ENCODE results near the gene IDH3A. TPM values are rescaled to one million over a fixed set of nuclear protein-coding genes. Genes with fewer than 3 reads are reported as not detected.

Gene IDH3A
- total RNA-seq, 6 experiments from 2014 or later, result 22.0 to 46.5 (median 34.6) TPM

GRCh38 chr15:78139578-78139977 lies 9.6 kb upstream of the IDH3A start:
- ATAC-seq (peak; percentile 13 to 57 (median 55)), DNase-seq (peak in 1 of 3 donors; percentile 41)
- Histone ChIP-seq H3K27ac (peak overlapping the region in 2 of 3 donors; percentile 31 to 51), H3K27me3 (no peaks in the 10 kb centered on the region), H3K9me3 (no peaks in the 10 kb centered on the region), H3K4me3 (no peak overlapping the region), H3K36me3 (no peaks in the 10 kb centered on the region), H3K4me1 (peaks cover 0 to 15% (median 7%) of the 10 kb centered on the region in 4 donors)
- intact Hi-C loops (cut with DNase I), result no loop called here
- 69% methylated on average over 4 of the region's 5 CpGs for WGBS (ENCODE audit: insufficient coverage, low coverage, low lambda C conversion rate, missing lambda C conversion rate)
- no peak for TF ChIP-seq CTCF (IDR thresholded peaks at IDR 0.05)
- no peak for TF ChIP-seq POLR2A (IDR thresholded peaks at IDR 0.05)

- H3K4me1 ChIP-seq, result peaks cover 0 to 15% (median 7%) of the 10 kb centered on the region in 4 donors
- peak overlapping the region in 2 of 3 donors; percentile 31 to 51 for H3K27ac ChIP-seq
- DNase-seq (peak in 1 of 3 donors; percentile 46), ATAC-seq (peak; percentile 94 to 95 (median 94))
- TF ChIP-seq CTCF (IDR thresholded peaks at IDR 0.05), result peak in 3 of 4 donors; percentile 9 to 40 (median 23)
- TF ChIP-seq POLR2A (IDR thresholded peaks at IDR 0.05), result no peak
- no peaks in the 10 kb centered on the region for H3K9me3 ChIP-seq
- H3K36me3 ChIP-seq, result no peaks in the 10 kb centered on the region
- H3K4me3 ChIP-seq, result no peak overlapping the region
- H3K27me3 ChIP-seq, result no peaks in the 10 kb centered on the region
- intact Hi-C loops (cut with DNase I), result no loop called here
Observed at GRCh38 chr15:78140292-78140691, 8.9 kb upstream of the IDH3A start.

- peak in 1 of 3 donors; percentile 19 for DNase-seq
- TF ChIP-seq POLR2A (IDR thresholded peaks at IDR 0.05) (no peak), CTCF (IDR thresholded peaks at IDR 0.05) (no peak)
- no peaks in the 10 kb centered on the region for H3K36me3 ChIP-seq
- H3K4me3 ChIP-seq, result no peak overlapping the region
- H3K4me1 ChIP-seq, result peaks cover 0 to 15% (median 7%) of the 10 kb centered on the region in 4 donors
- H3K9me3 ChIP-seq, result no peaks in the 10 kb centered on the region
- intact Hi-C loops (cut with DNase I), result no loop called here
- 94% methylated on average over 3 of the region's 3 CpGs for WGBS (ENCODE audit: insufficient coverage, low coverage, low lambda C conversion rate, missing lambda C conversion rate)
- no peak overlapping the region for H3K27ac ChIP-seq
- H3K27me3 ChIP-seq, result no peaks in the 10 kb centered on the region
- no peak for ATAC-seq
Observed at GRCh38 chr15:78142332-78142731, 6.8 kb upstream of the IDH3A start.

GRCh38 chr15:78146425-78147154 lies 2.6 kb upstream of the IDH3A start:
- ATAC-seq (no peak), DNase-seq (no peak)
- Histone ChIP-seq H3K36me3 (no peaks in the 10 kb centered on the region), H3K4me3 (no peak overlapping the region), H3K27me3 (no peaks in the 10 kb centered on the region), H3K9me3 (no peaks in the 10 kb centered on the region), H3K4me1 (peaks cover 0 to 15% (median 4%) of the 10 kb centered on the region in 4 donors), H3K27ac (no peak overlapping the region)
- intact Hi-C loops (cut with DNase I), result no loop called here
- TF ChIP-seq CTCF (IDR thresholded peaks at IDR 0.05), result no peak
- TF ChIP-seq POLR2A (IDR thresholded peaks at IDR 0.05), result no peak
- 92% methylated on average over 4 of the region's 4 CpGs for WGBS (ENCODE audit: insufficient coverage, low coverage, low lambda C conversion rate, missing lambda C conversion rate)

Measured in right lobe of liver (tissue), 6 donors.